Brain microvascular endothelial cell (primary cell): Measurements from ENCODE around the gene RFTN1.

Experiments used
- DNase-seq: peaks from one replicate; pipeline ENCODE4 v3.0.0-alpha.2; 2020
- H3K27ac ChIP-seq: fragments of 250-450 bp; sonication (Bioruptor Pico); 2 replicates; pipeline ENCODE4 v1.5.1; 2020; ENCODE audit warnings: mild to moderate bottlenecking, moderate library complexity
- H3K27me3 ChIP-seq: fragments of 250-450 bp; sonication (Bioruptor Pico); replicated peaks from 2 replicates; pipeline ENCODE4 v1.5.1; 2020; ENCODE audit warnings: mild to moderate bottlenecking
- H3K36me3 ChIP-seq: fragments of 250-450 bp; sonication (Bioruptor Pico); replicated peaks from 2 replicates; pipeline ENCODE4 v1.5.1; 2020; ENCODE audit warnings: mild to moderate bottlenecking
- H3K4me3 ChIP-seq: 2 replicates; pipeline ENCODE4 v1.5.1; 2011; ENCODE audit warnings: low read depth, mild to moderate bottlenecking, control low read depth, low read length, moderate library complexity
- in situ Hi-C: cut with HindIII; loops from 2 replicates; pipeline ENCODE4 v1.10.0; 2017; ENCODE audit warnings: low sequenced_read_pairs, low pct_ligation_motif_present
- TF ChIP-seq, protein P1 (sequence below): IDR thresholded peaks from 2 replicates; pipeline ENCODE4 v1.5.1; 2011; ENCODE audit warnings: low read depth, mild to moderate bottlenecking, moderate library complexity, low read length, control low read depth, inconsistent platforms; ENCODE audit errors: missing control alignments

RFTN1 gene

DNA sequence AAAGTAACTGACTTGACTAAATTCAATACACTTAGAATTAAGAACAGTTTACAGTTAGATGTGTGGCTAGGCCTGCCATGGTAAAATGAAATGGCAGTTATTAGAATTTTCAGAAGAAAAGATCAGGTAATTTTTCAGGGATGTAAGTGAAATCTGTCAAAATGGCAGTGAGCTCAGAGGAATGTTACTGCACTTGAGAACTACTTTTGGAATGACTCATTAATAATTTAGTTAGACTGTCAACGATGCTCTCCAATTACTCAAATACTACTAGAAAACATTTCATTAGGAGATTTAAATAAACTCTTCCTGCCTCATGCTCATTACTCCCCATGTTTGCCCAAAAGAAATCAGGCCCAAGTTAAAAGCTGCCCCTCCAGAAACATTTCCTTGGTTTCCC, 84.4 kb downstream of the RFTN1 start:
- no peak for DNase-seq
- TF ChIP-seq, protein P1, sequence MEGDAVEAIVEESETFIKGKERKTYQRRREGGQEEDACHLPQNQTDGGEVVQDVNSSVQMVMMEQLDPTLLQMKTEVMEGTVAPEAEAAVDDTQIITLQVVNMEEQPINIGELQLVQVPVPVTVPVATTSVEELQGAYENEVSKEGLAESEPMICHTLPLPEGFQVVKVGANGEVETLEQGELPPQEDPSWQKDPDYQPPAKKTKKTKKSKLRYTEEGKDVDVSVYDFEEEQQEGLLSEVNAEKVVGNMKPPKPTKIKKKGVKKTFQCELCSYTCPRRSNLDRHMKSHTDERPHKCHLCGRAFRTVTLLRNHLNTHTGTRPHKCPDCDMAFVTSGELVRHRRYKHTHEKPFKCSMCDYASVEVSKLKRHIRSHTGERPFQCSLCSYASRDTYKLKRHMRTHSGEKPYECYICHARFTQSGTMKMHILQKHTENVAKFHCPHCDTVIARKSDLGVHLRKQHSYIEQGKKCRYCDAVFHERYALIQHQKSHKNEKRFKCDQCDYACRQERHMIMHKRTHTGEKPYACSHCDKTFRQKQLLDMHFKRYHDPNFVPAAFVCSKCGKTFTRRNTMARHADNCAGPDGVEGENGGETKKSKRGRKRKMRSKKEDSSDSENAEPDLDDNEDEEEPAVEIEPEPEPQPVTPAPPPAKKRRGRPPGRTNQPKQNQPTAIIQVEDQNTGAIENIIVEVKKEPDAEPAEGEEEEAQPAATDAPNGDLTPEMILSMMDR = no peak
- Histone ChIP-seq H3K36me3 (peaks cover 12% of the 10 kb centered on the region), H3K27ac (no peak overlapping the region), H3K4me3 (no peak overlapping the region), H3K27me3 (no peaks in the 10 kb centered on the region)
- in situ Hi-C loops = no loop called here

DNA sequence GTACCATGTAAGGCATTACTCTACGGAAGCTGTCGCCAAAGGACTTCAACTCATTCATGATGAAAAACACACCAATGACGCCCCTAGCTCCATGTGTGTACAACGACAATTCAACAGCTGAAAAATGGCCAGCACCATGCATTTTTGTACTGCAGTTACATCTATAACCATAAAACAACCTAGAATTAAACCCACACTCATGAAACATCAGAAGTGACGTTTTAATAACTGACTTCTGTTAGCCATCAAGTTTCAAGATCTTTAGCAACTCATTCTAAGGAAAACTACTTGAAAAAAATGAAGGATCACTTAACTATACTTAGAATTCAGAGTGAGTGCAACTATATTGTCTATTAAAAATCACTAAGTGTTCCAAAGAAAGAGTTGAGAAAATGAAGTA, 84.9 kb downstream of the RFTN1 start:
- in situ Hi-C loops = no loop called here
- H3K27ac ChIP-seq = no peak overlapping the region
- no peak for DNase-seq
- peaks cover 12% of the 10 kb centered on the region for H3K36me3 ChIP-seq
- no peaks in the 10 kb centered on the region for H3K27me3 ChIP-seq
- no peak overlapping the region for H3K4me3 ChIP-seq
- TF ChIP-seq, protein P1 = no peak

DNA sequence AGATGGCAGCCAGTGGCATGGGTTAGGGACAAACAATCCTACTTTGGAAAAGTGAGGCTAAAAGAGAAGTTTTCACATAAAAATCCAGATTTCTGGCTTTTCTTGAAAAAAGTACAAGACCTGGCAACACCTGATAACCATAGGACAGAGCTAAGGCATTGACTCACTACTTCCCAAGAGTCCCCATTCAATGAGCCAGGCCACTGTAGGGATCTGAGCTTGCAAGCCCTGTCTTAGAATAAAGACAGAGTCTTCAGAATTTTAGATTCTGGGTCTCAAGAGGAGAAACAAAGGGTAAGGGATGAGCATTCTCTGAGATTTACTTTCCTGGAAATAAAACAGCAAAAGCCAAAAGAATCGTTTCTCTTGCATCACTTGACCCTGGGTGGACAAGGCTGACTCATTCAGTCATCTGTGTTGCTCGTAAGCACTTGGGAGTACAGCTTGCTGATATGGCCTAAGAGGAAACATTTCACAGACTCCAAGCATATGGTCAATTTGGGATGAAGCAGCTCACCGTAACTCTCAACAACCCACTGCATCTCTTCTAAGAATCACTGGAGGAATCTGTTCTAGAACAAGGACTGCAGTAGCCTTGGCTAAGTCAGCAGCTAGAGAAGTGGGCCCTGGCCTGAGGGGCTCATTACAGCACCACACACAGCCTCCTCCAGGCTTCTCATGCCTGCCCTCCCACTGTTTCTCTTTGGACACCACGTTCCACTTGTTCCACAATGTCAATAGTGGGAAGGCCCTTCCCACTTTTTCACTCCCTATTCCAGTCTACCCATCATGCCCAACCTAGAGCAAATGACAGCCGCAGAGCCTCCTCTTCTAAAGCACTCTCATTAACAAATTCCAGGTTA, 86.2 kb downstream of the RFTN1 start:
- no peaks in the 10 kb centered on the region for H3K27me3 ChIP-seq
- H3K36me3 ChIP-seq = peaks cover 9% of the 10 kb centered on the region
- no peak overlapping the region for H3K4me3 ChIP-seq
- TF ChIP-seq, protein P1 = no peak
- in situ Hi-C loops = no loop called here
- DNase-seq = peak; percentile 86
- H3K27ac ChIP-seq = peak overlapping the region; percentile 50

DNA sequence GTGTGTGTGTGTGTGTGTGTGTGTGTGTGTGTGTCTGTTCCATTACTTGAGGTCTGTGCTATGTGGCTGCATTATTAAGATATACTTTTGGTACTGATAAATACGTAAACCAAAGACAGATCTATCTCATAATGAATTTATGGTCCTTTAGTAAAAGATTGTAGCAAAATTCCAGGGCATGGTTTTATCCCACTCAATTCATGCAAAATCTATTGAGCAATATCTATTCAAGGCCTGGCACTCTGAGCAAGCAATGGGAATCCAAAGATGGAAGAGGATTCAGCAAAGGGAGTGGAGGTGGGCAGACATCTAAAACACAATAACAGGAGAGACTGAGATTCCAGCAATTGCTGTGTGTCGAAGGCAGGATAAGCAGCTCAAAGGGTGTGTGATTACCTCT, 86.8 kb downstream of the RFTN1 start:
- Histone ChIP-seq H3K27me3 (no peaks in the 10 kb centered on the region), H3K36me3 (peaks cover 2% of the 10 kb centered on the region), H3K4me3 (no peak overlapping the region), H3K27ac (peak overlapping the region; percentile 11)
- TF ChIP-seq, protein P1 = no peak
- no peak for DNase-seq
- in situ Hi-C loops = no loop called here

DNA sequence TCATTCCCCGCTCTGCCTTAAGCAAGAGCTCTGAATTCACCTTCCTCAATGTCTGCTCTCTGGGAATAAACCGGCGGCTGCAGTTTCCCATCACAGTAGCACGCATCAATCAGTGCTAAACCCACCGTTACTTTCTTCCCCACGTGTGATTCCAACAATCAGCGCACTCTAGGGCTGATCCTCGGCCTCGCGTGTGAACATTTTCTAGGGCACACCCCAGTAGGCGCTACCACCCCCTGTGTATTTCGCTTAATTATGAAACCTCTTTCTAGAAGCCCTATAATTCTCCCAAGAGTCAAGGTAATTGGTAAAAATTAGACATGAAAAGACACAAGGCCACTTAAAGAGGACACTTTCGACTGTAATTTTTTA, 87.5 kb downstream of the RFTN1 start:
- H3K4me3 ChIP-seq = no peak overlapping the region
- in situ Hi-C loops = no loop called here
- no peak for DNase-seq
- TF ChIP-seq, protein P1 = no peak
- no peaks in the 10 kb centered on the region for H3K36me3 ChIP-seq
- no peak overlapping the region for H3K27ac ChIP-seq
- H3K27me3 ChIP-seq = no peaks in the 10 kb centered on the region
